ENCODE data around the gene MAGOH. TPM values are rescaled to one million over a fixed set of nuclear protein-coding genes. Genes with fewer than 3 reads are reported as not detected.
"Not testable (repeated sequence)": the region's sequence is repeated elsewhere in the genome, so short reads cannot be mapped to it uniquely, and the experiment has no call there.

The MAGOH gene
- total RNA-seq, 1 donor from 2014 or later, result 27.9 TPM

DNA sequence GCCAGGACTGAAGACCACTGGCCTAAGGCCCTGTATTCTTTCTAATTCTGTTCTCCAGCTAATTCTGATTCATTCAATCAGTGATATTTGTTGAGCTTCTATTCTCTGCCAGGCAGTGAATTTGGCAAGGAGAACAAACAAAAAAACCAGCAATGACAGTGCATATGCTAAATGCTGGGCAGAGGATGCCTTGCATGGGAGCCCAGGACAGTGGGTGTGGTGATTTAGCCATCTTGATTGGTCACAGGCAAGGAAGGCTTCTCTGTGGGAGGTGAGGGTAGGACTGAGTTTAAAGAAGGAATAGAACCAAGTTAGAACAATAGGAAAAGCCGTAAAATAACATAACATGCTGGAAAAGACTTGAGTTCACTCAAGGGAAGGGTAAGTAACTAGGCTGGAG is 50.9 kb downstream of the MAGOH start:
- DNase-seq (ENCODE audit: low spot score), result no peak

DNA sequence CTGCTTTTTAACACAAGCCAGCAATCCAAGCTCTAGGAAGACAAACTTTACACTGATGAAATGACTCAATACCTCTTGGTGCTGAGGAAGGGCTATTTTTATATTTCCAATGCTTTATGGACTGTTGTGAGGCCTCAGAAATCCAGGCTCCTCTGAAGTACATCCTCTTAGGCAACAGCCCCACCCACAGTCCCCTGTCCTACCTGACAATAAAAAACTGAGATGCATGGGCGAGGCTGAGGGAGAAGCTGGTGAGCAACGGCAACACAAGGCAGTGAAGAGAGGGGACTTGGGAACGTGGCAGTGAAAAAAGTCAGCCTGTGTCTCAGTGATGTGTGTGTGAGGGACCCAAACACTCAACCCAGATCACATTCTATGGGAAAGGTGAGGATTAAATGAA is 51.8 kb downstream of the MAGOH start:
- DNase-seq (ENCODE audit: low spot score), result no peak

DNA sequence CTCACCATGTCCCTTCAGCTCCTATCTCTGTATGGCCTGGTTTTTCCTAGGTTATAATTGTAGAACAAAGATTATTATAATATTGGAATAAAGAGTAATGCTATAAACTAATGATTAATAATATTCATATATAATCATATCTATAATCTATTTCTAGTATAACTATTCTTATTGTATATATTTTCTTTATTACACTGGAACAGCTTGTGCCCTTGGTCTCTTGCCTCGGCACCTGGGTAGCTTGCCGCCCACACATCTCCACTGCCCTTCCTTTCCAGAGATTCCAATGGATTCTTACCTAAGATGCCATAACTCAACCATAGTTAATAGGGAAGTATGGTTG is 52.4 kb downstream of the MAGOH start:
- DNase-seq (ENCODE audit: low spot score), result not testable (repeated sequence)

DNA sequence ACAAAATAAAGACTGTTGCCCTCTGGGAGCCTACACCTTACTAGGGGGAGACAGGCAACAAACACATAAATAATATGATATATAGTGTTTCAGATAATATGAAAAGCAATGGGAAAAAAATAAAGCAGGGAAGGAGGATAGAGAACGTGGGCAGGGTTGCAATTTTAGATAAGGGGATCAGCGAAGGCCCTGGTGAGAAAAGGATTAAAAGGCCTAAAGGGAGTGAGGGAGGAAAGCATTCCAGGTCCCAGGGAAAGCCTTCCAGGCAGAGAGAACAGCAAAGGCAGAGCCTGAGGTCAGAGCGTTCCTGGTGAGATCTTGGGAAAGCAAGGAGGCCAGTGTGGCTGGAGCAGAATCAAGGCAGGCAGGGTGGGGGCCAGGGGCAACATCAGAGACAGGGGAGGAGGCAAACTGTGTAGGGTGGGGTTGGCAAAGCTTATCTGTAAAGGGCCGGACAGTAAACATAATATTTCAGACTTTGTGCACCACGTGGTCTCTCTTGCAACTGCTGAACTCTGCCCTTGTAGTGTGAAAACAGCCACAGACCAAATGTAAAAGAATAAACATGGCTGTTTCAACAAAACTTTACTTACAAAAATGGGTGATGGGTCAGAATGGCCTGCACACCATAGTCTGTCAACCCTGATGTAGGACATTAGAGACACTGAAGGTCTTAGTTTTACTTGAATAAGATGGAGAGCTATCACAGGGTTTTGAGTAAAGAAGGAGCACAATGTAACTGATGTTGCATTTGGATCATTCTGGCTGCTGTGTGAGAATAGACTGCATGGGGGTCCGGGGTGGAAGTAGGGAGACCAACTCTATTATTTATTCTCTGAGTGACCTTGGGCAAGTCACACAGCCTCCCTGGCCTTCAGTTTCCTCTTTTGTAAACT is 55.0 kb downstream of the MAGOH start:
- peak; percentile 81 for DNase-seq (ENCODE audit: low spot score)

DNA sequence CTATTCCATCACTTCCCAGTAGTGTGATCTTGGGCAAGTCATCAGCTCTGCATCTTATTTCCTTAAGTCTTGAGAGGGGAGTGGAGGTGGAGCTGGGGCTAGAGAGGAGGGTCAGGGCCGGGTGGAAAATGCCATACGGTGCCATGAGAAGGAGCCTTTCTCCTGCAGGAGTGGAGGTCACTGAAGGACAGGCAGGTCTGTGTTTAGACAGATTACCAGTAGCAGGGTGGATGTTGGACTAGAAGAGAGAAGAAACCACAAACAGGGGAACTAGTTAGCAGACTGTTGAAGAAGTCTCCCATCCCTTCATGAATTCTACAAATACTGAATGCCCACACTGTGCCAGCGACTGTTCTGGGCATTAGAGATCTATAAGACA is 55.6 kb downstream of the MAGOH start:
- no peak for DNase-seq (ENCODE audit: low spot score)

DNA sequence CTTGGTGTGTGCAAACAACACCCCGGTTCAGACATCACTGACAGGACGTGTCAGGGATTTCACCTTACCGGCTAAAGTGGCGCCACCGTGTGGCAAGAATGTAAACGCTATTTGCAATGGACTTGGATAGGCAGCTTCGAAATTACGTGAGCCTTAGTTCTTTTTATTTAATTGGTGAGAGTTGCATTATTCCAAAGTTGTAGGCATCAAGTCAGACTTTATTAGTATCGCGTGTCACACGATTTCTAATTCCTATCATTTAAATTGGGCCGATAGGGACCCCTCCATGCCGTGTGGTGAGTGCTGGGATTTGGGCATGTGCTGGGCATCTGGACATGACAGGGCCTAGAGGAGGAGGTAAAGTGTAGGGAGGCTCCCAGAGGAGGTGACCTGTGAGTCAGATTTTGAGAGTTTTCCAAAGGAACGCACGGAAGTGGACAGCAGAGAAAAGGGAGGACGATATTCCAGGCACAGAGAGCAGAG is 56.2 kb downstream of the MAGOH start:
- DNase-seq (ENCODE audit: low spot score), result peak; percentile 88

DNA sequence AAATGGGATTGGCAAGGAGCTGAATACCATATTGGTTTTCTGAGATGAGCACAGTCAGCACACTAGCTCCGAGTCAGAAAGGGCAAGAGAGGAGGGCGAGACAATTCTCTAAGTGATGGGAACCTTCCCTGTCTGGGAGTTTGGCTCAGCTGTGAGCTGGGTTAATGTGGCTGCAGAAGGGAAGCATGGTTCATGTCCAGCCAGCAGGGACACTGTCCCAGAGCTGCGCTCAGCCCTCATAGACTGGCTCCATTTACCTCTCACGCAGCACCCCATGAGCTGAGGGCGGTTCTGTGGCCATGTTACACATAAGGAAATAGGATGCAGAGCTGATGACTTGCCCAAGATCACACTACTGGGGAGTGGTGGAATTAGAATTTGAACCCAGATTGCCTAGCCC is 57.4 kb downstream of the MAGOH start:
- no peak for DNase-seq (ENCODE audit: low spot score)

DNA sequence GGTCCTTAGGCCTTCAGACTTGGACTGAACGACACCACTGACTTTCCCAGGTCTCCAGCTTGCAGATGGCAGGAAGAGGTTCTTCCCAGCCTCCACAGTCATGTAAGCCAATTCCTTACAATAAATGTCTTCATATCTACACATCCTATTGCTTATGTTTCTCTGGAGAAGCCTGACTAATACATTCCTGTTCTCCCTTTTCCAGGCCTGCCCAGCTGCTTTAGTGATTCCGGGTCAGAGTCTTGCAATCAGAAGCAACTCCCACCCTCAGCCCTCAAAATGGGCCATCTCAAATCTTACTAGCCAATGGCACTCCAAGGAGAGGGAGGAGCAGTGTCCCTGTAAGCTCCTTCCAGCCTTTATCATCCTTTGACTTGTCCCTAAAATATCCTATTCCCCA is 58.1 kb downstream of the MAGOH start:
- no peak for DNase-seq (ENCODE audit: low spot score)

Other genes starting within 250 kb of the MAGOH start
- 250 TPM for gene PODN, start 176.3 kb downstream of the MAGOH start, total RNA-seq
- 21.1 TPM for gene SLC1A7, start 95.9 kb downstream of the MAGOH start, total RNA-seq
- gene CPT2, start 41.7 kb downstream of the MAGOH start, total RNA-seq, result 35.0 TPM
- 56.7 TPM for gene CZIB, start 17.9 kb downstream of the MAGOH start, total RNA-seq
- 3.5 TPM for gene LRP8, start 89.6 kb upstream of the MAGOH start, total RNA-seq
- not detected for gene DMRTB1, start 220.9 kb upstream of the MAGOH start, total RNA-seq

Measured in mucosa of gallbladder (tissue), 1 donor.